HFFc6 (cell line): ENCODE data around the gene BABAM2. TPM values are rescaled to one million over a fixed set of nuclear protein-coding genes. Genes with fewer than 3 reads are reported as not detected.
"Not testable (repeated sequence)": the region's sequence is repeated elsewhere in the genome, so short reads cannot be mapped to it uniquely, and the experiment has no call there.

Experiments used
- DNase-seq: peaks from one replicate; pipeline ENCODE4 v3.0.0-alpha.2; 2018
- H3K27ac Mint-ChIP-seq: 2 replicates; pipeline ENCODE4 v1.8.0; 2020; ENCODE audit warnings: mild to moderate bottlenecking, mixed read lengths
- H3K27me3 Mint-ChIP-seq: 2 replicates; pipeline ENCODE4 v1.8.0; 2021; ENCODE audit warnings: mild to moderate bottlenecking, moderate library complexity, mixed read lengths; ENCODE audit not compliant: insufficient read depth
- H3K36me3 Mint-ChIP-seq: 2 replicates; pipeline ENCODE4 v1.8.0; 2021; ENCODE audit warnings: low read depth, mixed read lengths
- H3K4me1 Mint-ChIP-seq: 2 replicates; pipeline ENCODE4 v1.8.0; 2020; ENCODE audit warnings: low read depth, mixed read lengths
- H3K4me3 Mint-ChIP-seq: 2 replicates; pipeline ENCODE4 v1.8.0; 2020; ENCODE audit warnings: mild to moderate bottlenecking, moderate library complexity, mixed read lengths
- H3K9me3 Mint-ChIP-seq: 2 replicates; pipeline ENCODE4 v1.8.0; 2020; ENCODE audit warnings: mild to moderate bottlenecking, mixed read lengths
- total RNA-seq, 6 experiments: library from RNA; stranded (reverse); fragmentation: NEBNext Ultra II Directional; extraction: Animal tissue kit (Norgen Biotek cat#: 25700); gene quantifications; 2 replicates in 1 of 6; 3 replicates in 5 of 6; pipeline ENCODE4 v1.2.3, GENCODE V29; 2021
- TF ChIP-seq, protein P1 (sequence below): fragments of 200-600 bp; sonication (generic); IDR thresholded peaks from 2 replicates; pipeline ENCODE4 v1.5.0; 2021; ENCODE audit warnings: antibody characterized with exemption, mild to moderate bottlenecking

BABAM2 gene
- total RNA-seq, 6 experiments from 2014 or later, result 30.8 to 46.6 (median 41.2) TPM

DNA sequence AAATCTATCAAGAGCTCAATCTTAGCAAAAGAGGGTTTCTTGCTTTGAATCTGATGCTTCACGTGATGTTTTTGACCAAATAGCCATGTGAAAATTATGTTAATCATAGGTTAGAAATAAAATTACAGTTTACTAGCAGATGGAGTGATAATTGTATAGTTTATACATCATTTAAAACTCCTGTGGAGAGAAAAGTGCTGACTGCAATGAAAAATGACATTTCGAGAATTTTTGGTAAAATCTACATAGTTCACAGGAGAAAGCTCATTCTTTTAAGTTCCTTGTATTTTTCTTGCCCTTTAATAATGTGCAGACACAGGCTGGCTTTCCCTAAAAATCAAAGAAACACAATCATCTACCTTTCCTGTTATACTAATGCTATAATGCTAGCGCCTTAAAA is 33.6 kb upstream of the BABAM2 start:
- H3K9me3 Mint-ChIP-seq, result peaks cover 16% of the 10 kb centered on the region
- no peak overlapping the region for H3K4me3 Mint-ChIP-seq
- peaks cover 63% of the 10 kb centered on the region for H3K4me1 Mint-ChIP-seq
- H3K36me3 Mint-ChIP-seq, result peaks cover 16% of the 10 kb centered on the region
- no peaks in the 10 kb centered on the region; the same call in 1 of the 2 replicates for H3K27me3 Mint-ChIP-seq
- TF ChIP-seq, protein P1, sequence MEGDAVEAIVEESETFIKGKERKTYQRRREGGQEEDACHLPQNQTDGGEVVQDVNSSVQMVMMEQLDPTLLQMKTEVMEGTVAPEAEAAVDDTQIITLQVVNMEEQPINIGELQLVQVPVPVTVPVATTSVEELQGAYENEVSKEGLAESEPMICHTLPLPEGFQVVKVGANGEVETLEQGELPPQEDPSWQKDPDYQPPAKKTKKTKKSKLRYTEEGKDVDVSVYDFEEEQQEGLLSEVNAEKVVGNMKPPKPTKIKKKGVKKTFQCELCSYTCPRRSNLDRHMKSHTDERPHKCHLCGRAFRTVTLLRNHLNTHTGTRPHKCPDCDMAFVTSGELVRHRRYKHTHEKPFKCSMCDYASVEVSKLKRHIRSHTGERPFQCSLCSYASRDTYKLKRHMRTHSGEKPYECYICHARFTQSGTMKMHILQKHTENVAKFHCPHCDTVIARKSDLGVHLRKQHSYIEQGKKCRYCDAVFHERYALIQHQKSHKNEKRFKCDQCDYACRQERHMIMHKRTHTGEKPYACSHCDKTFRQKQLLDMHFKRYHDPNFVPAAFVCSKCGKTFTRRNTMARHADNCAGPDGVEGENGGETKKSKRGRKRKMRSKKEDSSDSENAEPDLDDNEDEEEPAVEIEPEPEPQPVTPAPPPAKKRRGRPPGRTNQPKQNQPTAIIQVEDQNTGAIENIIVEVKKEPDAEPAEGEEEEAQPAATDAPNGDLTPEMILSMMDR, result no peak
- no peak for DNase-seq
- H3K27ac Mint-ChIP-seq, result peak overlapping the region; percentile 74

DNA sequence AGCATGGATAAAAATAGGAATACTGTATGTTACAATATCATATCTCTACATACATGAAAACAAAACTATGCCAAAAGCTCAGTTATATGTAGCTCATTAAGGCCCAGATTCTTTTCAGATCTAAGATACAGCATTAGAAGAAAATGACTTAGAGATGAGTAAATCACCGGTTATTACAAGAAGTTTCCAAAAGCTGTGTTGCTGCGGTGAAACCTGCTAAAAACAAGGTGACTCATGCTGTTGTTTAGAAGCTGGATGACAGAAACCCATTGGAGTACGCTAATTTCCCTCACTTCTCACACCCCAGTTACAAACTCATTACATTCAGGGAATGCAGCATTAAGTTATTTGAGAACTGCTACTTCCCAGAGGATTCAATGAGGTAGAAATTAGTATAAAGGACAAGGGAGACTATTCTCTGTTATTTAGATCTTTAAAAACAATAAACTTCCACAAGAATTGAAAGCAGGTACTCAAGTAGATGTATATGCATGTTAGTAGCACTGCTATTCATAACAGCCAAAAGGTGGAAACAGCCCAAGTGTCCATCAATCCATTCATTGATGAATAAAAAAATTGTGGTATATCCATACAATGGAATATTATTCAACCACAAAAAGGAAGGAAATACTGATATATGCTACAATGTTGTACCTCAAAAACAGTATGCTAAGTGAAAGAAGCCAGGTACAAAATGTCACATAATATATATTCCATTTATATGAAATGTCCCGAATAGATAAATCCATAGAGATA is 32.9 kb upstream of the BABAM2 start:
- H3K36me3 Mint-ChIP-seq, result peaks cover 16% of the 10 kb centered on the region
- no peaks in the 10 kb centered on the region; the same call in 1 of the 2 replicates for H3K27me3 Mint-ChIP-seq
- H3K9me3 Mint-ChIP-seq, result peaks cover 16% of the 10 kb centered on the region
- TF ChIP-seq, protein P1, result no peak
- H3K4me3 Mint-ChIP-seq, result no peak overlapping the region; the same call in 1 of the 2 replicates
- peaks cover 63% of the 10 kb centered on the region for H3K4me1 Mint-ChIP-seq
- DNase-seq, result peak; percentile 77
- H3K27ac Mint-ChIP-seq, result peak overlapping the region; percentile 74

DNA sequence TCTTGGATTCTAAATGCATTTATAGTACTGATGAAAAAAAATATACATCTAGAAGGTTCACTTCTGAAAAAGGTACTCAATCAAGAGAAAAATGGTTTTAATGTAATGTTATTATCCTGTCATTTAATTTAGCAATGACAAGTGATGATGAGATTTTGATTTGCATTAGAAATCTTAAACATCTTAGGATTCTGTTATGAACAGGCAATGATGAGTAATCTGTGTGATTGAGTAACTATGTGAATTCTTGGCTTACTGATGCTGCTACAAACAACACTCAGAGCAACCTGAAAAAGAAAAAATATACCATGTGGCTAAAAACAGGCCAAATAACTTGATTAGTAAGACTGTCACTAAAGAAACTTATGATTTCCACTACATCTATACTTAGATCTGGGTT is 30.4 kb upstream of the BABAM2 start:
- Mint-ChIP-seq H3K36me3 (peaks cover 16% of the 10 kb centered on the region), H3K4me1 (peaks cover 66% of the 10 kb centered on the region), H3K27ac (peak overlapping the region; percentile 71), H3K4me3 (peak overlapping the region; percentile 19; the same call in 1 of the 2 replicates), H3K9me3 (peaks cover 16% of the 10 kb centered on the region), H3K27me3 (no peaks in the 10 kb centered on the region; the same call in 1 of the 2 replicates)
- peak; percentile 76 for DNase-seq
- TF ChIP-seq, protein P1, result no peak

DNA sequence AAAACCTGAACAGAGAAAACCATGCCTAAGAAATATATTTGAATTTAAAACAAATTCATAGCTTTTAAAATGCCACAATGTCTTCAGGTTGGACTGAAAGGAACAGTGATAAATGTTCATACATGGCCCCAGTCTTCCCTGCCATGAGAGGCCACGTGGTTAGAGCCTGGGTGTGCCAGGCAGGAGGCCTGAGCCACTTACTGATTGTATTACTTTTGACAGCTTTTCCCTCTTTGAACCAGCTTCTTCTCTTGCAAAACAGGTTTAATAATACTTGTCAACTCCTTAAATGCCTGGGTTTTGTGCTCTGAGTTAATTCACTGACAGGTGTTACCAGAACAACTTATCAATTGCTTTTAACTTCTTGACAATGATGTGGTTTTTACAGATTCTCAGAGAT is 27.4 kb upstream of the BABAM2 start:
- Mint-ChIP-seq H3K27ac (no peak overlapping the region), H3K27me3 (peaks cover 1% of the 10 kb centered on the region), H3K36me3 (peaks cover 9% of the 10 kb centered on the region; the same call in 1 of the 2 replicates), H3K4me3 (no peak overlapping the region), H3K4me1 (peaks cover 52% of the 10 kb centered on the region), H3K9me3 (peaks cover 7% of the 10 kb centered on the region; the same call in 1 of the 2 replicates)
- DNase-seq, result no peak
- TF ChIP-seq, protein P1, result no peak

GRCh38 chr2:27863955-27864354 is 26.6 kb upstream of the BABAM2 start:
- not testable (repeated sequence) for H3K27ac Mint-ChIP-seq, H3K27me3 Mint-ChIP-seq, H3K9me3 Mint-ChIP-seq, DNase-seq, H3K4me3 Mint-ChIP-seq, H3K36me3 Mint-ChIP-seq
- peaks cover 47% of the 10 kb centered on the region for H3K4me1 Mint-ChIP-seq

DNA sequence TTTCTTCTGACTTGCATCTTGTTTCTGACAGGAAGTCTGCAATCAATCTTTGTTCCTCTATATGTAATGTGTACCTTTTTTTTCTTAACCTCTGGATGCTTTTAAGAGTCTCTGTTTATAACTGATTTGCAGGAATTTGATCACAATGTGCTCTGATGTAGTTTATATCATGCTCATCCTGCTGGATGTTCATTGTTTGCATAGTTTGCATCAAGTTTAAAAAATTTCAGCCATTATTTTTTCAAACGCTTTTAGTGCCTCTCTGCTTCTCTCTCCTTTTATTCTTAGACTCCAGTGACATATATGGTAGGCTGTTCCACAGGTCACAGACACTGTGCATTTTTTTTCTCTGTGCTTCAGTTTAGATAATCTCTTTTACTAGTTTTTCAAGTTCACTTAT is 24.3 kb upstream of the BABAM2 start:
- Mint-ChIP-seq H3K4me1 (peaks cover 39% of the 10 kb centered on the region), H3K4me3 (no peak overlapping the region), H3K27me3 (peaks cover 1% of the 10 kb centered on the region; the same call in 1 of the 2 replicates), H3K9me3 (no peaks in the 10 kb centered on the region), H3K36me3 (no peaks in the 10 kb centered on the region), H3K27ac (no peak overlapping the region; the same call in 1 of the 2 replicates)
- TF ChIP-seq, protein P1, result no peak
- DNase-seq, result no peak
